WTC11 (cell line): Measurements from ENCODE around the gene RIC8A. TPM values are rescaled to one million over a fixed set of nuclear protein-coding genes. Genes with fewer than 3 reads are reported as not detected.

Experiments used
- ATAC-seq: fragments of 200-7000 bp; cut with Tn5 transposase; 2 replicates; pipeline ENCODE4 v1.10.0; 2021; ENCODE audit warnings: mild to moderate bottlenecking, moderate library complexity
- CTCF ChIA-PET: fragments of 300-600 bp; sonication (Branson Sonifier 250); formaldehyde crosslinking; loops from one replicate; lab custom pipeline; 2021; ENCODE audit warnings: antibody characterized with exemption; lab: Charles Lee
- POLR2A ChIA-PET: fragments of 350-600 bp; sonication (Branson Sonifier 250); formaldehyde crosslinking; loops from one replicate; lab custom pipeline; 2021; ENCODE audit warnings: antibody characterized with exemption; lab: Charles Lee
- DNase-seq: peaks from one replicate; pipeline ENCODE4 v3.0.0; 2021; ENCODE audit warnings: low spot score
- H3K27ac Mint-ChIP-seq: 2 replicates; pipeline ENCODE4 v1.8.0; 2021; ENCODE audit warnings: mixed read lengths
- H3K27me3 Mint-ChIP-seq: 2 replicates; pipeline ENCODE4 v1.8.0; 2021; ENCODE audit warnings: low read depth, mild to moderate bottlenecking, moderate library complexity, mixed read lengths
- H3K36me3 Mint-ChIP-seq: 2 replicates; pipeline ENCODE4 v1.8.0; 2021; ENCODE audit warnings: mixed read lengths
- H3K4me1 Mint-ChIP-seq: 2 replicates; pipeline ENCODE4 v1.8.0; 2022; ENCODE audit warnings: mixed read lengths
- H3K4me3 Mint-ChIP-seq: 2 replicates; pipeline ENCODE4 v1.8.0; 2021; ENCODE audit warnings: mild to moderate bottlenecking, moderate library complexity, mixed read lengths
- H3K9me3 Mint-ChIP-seq: 2 replicates; pipeline ENCODE4 v1.8.0; 2021; ENCODE audit warnings: mixed read lengths
- AFF4 ChIP-seq: sonication (generic); formaldehyde crosslinking; IDR thresholded peaks from 2 replicates; pipeline ENCODE4 v1.8.1; 2023; ENCODE audit warnings: mild to moderate bottlenecking, missing genetic modification reagents, borderline replicate concordance
- ARID4B ChIP-seq: sonication (generic); formaldehyde crosslinking; IDR thresholded peaks from 2 replicates; pipeline ENCODE4 v1.8.0; 2023; ENCODE audit warnings: missing genetic modification reagents, mild to moderate bottlenecking, borderline replicate concordance
- ELF4 ChIP-seq: sonication (generic); formaldehyde crosslinking; IDR thresholded peaks from 2 replicates; pipeline ENCODE4 v1.8.1; 2022; ENCODE audit warnings: low read depth, mild to moderate bottlenecking, moderate library complexity, missing genetic modification reagents
- ESRRA ChIP-seq: sonication (generic); formaldehyde crosslinking; IDR thresholded peaks from 2 replicates; pipeline ENCODE4 v1.8.1; 2022; ENCODE audit warnings: mild to moderate bottlenecking, missing genetic modification reagents, borderline replicate concordance
- GRHL2 ChIP-seq: fragments of 250-450 bp; sonication (Bioruptor Pico); IDR thresholded peaks from 2 replicates; pipeline ENCODE4 v1.8.0; 2022; ENCODE audit warnings: mild to moderate bottlenecking, moderate library complexity; ENCODE audit not compliant: insufficient replicate concordance, severe bottlenecking
- GTF2I ChIP-seq: fragments of 250-450 bp; sonication (Bioruptor Pico); conservative IDR thresholded peaks from 2 replicates; pipeline ENCODE4 v1.4.0; 2021; ENCODE audit warnings: mild to moderate bottlenecking
- HMGA2 ChIP-seq: fragments of 250-450 bp; sonication (Bioruptor Pico); IDR thresholded peaks from 2 replicates; pipeline ENCODE4 v1.4.0; 2021; ENCODE audit warnings: mild to moderate bottlenecking, moderate library complexity
- KAT7 ChIP-seq: sonication (generic); formaldehyde crosslinking; IDR thresholded peaks from 2 replicates; pipeline ENCODE4 v1.8.1; 2023; ENCODE audit warnings: missing genetic modification reagents, mild to moderate bottlenecking, borderline replicate concordance
- MXD4 ChIP-seq: fragments of 250-450 bp; sonication (Bioruptor Pico); IDR thresholded peaks from 2 replicates; pipeline ENCODE4 v1.8.0; 2021; ENCODE audit warnings: mild to moderate bottlenecking, moderate library complexity, borderline replicate concordance
- NFE2L1 ChIP-seq: sonication (generic); formaldehyde crosslinking; IDR thresholded peaks from 2 replicates; pipeline ENCODE4 v1.8.1; 2023; ENCODE audit warnings: missing genetic modification reagents
- NR3C1 ChIP-seq: sonication (generic); formaldehyde crosslinking; conservative IDR thresholded peaks from 2 replicates; pipeline ENCODE4 v1.8.1; 2023; ENCODE audit warnings: low read depth, mild to moderate bottlenecking, missing genetic modification reagents
- OVOL2 ChIP-seq: fragments of 250-450 bp; sonication (Bioruptor Pico); IDR thresholded peaks from 2 replicates; pipeline ENCODE4 v1.9.0; 2021; ENCODE audit warnings: mild to moderate bottlenecking, borderline replicate concordance
- STAT6 ChIP-seq: sonication (generic); formaldehyde crosslinking; conservative IDR thresholded peaks from 2 replicates; pipeline ENCODE4 v1.8.1; 2023; ENCODE audit warnings: mild to moderate bottlenecking, low read depth, missing genetic modification reagents, moderate library complexity
- TEAD4 ChIP-seq: sonication (generic); formaldehyde crosslinking; IDR thresholded peaks from 2 replicates; pipeline ENCODE4 v1.8.0; 2022; ENCODE audit warnings: mild to moderate bottlenecking, missing genetic modification reagents
- TP53 ChIP-seq: sonication (generic); formaldehyde crosslinking; IDR thresholded peaks from 2 replicates; pipeline ENCODE4 v1.8.1; 2023; ENCODE audit warnings: mild to moderate bottlenecking, missing genetic modification reagents
- ZNF121 ChIP-seq: sonication (generic); formaldehyde crosslinking; IDR thresholded peaks from 2 replicates; pipeline ENCODE4 v1.8.0; 2023; ENCODE audit warnings: missing genetic modification reagents
- ZNF138 ChIP-seq: sonication (generic); formaldehyde crosslinking; conservative IDR thresholded peaks from 2 replicates; pipeline ENCODE4 v1.8.1; 2022; ENCODE audit warnings: mild to moderate bottlenecking, moderate library complexity, missing genetic modification reagents
- ZNF232 ChIP-seq: sonication (generic); formaldehyde crosslinking; IDR thresholded peaks from 2 replicates; pipeline ENCODE4 v1.8.0; 2022; ENCODE audit warnings: mild to moderate bottlenecking, missing genetic modification reagents
- ZNF263 ChIP-seq: sonication (generic); formaldehyde crosslinking; IDR thresholded peaks from 2 replicates; pipeline ENCODE4 v1.8.1; 2022; ENCODE audit warnings: low read depth, mild to moderate bottlenecking, moderate library complexity, missing genetic modification reagents
- total RNA-seq: library from RNA; stranded (reverse); gene quantifications from 3 replicates; pipeline ENCODE4 v1.2.3, GENCODE V29; 2021

RIC8A gene
- total RNA-seq, 1 experiment from 2014 or later, result 68.3 TPM

GRCh38 chr11:223884-224283 lies 16.4 kb downstream of the RIC8A start:
- H3K9me3 Mint-ChIP-seq, result no peaks in the 10 kb centered on the region
- CTCF ChIA-PET, result no interaction called here
- no peaks in the 10 kb centered on the region for H3K4me1 Mint-ChIP-seq
- POLR2A ChIA-PET, result no interaction called here
- TF ChIP-seq STAT6 (CRISPR knock-in tag), result no peak
- TF ChIP-seq AFF4 (CRISPR knock-in tag), result no peak
- no peak for TF ChIP-seq ESRRA (CRISPR knock-in tag)
- TF ChIP-seq ZNF121 (CRISPR knock-in tag), result no peak
- no peak for TF ChIP-seq ARID4B (CRISPR knock-in tag)
- no peak for TF ChIP-seq HMGA2 (CRISPR knock-in tag)
- TF ChIP-seq TEAD4 (CRISPR knock-in tag), result no peak
- no peak for TF ChIP-seq ZNF138 (CRISPR knock-in tag)
- TF ChIP-seq ZNF263 (CRISPR knock-in tag), result no peak
- TF ChIP-seq TP53 (CRISPR knock-in tag), result no peak
- H3K4me3 Mint-ChIP-seq, result no peak overlapping the region
- H3K27me3 Mint-ChIP-seq, result no peaks in the 10 kb centered on the region
- H3K36me3 Mint-ChIP-seq, result no peaks in the 10 kb centered on the region
- DNase-seq, result no peak
- no peak overlapping the region for H3K27ac Mint-ChIP-seq
- ATAC-seq, result no peak

- POLR2A ChIA-PET, result no interaction called here
- H3K4me3 Mint-ChIP-seq, result no peak overlapping the region
- H3K27ac Mint-ChIP-seq, result no peak overlapping the region
- no peaks in the 10 kb centered on the region for H3K9me3 Mint-ChIP-seq
- CTCF ChIA-PET, result no interaction called here
- ATAC-seq (no peak), DNase-seq (no peak)
- TF ChIP-seq ELF4 (CRISPR knock-in tag) (no peak), NFE2L1 (CRISPR knock-in tag) (no peak), OVOL2 (CRISPR knock-in tag) (no peak), NR3C1 (CRISPR knock-in tag) (no peak), GRHL2 (CRISPR knock-in tag) (no peak), GTF2I (CRISPR knock-in tag) (no peak), MXD4 (CRISPR knock-in tag) (no peak), KAT7 (CRISPR knock-in tag) (no peak), ZNF232 (CRISPR knock-in tag) (no peak)
- no peaks in the 10 kb centered on the region for H3K27me3 Mint-ChIP-seq
- H3K4me1 Mint-ChIP-seq, result no peaks in the 10 kb centered on the region
- H3K36me3 Mint-ChIP-seq, result no peaks in the 10 kb centered on the region
Measured at GRCh38 chr11:224424-224823, 16.9 kb downstream of the RIC8A start.
